LNCaP clone FGC (cell line): ENCODE results near the gene SEPTIN10.

Source experiments
- DNase-seq: peaks from one replicate; pipeline ENCODE4 v3.0.0-alpha.2; 2011; ENCODE audit warnings: low read depth
- H3K4me3 ChIP-seq: 2 replicates; pipeline ENCODE4 v1.5.1; 2011; ENCODE audit warnings: mild to moderate bottlenecking, low read depth, low read length, control low read depth
- CTCF ChIP-seq: IDR thresholded peaks from 2 replicates; pipeline ENCODE4 v1.5.1; 2012; ENCODE audit warnings: mild to moderate bottlenecking; ENCODE audit not compliant: control insufficient read depth, insufficient read depth; ENCODE audit errors: extremely low read depth

Gene SEPTIN10

GRCh38 chr2:109494351-109494750 is 119.4 kb downstream of the SEPTIN10 start:
- DNase-seq, result no peak
- TF ChIP-seq CTCF, result no peak
- no peak overlapping the region for H3K4me3 ChIP-seq

- no peak for TF ChIP-seq CTCF
- no peak for DNase-seq
- no peak overlapping the region for H3K4me3 ChIP-seq
Measured at GRCh38 chr2:109493176-109493935, 120.4 kb downstream of the SEPTIN10 start.
